ENCODE data around the gene MMP15. TPM values are rescaled to one million over a fixed set of nuclear protein-coding genes. Genes with fewer than 3 reads are reported as not detected.
A peak's percentile ranks its signal among the peaks of the same experiment; 100 is the strongest.

MMP15 gene
- total RNA-seq, 1 donor from 2014 or later = 14.9 TPM

GRCh38 chr16:57994778-57995177 is 30.8 kb upstream of the MMP15 start:
- Histone ChIP-seq H3K4me3 (no peak overlapping the region), H3K9me3 (no peaks in the 10 kb centered on the region), H3K27me3 (no peaks in the 10 kb centered on the region), H3K36me3 (peaks cover 36 to 44% of the 10 kb centered on the region in 2 donors), H3K4me1 (peaks cover 6 to 11% of the 10 kb centered on the region in 2 donors), H3K27ac (no peak overlapping the region)
- intact Hi-C loops (cut with DNase I) = no loop called here
- DNase-seq (ENCODE audit: low spot score in 2 of 2) = peak in 1 of 2 donors; percentile 71
- TF ChIP-seq CTCF (IDR thresholded peaks at IDR 0.05) = peak in 1 of 3 experiments; percentile 20

GRCh38 chr16:57995721-57996405 is 29.7 kb upstream of the MMP15 start:
- TF ChIP-seq CTCF (IDR thresholded peaks at IDR 0.05) = no peak
- no peaks in the 10 kb centered on the region for H3K9me3 ChIP-seq
- no peaks in the 10 kb centered on the region for H3K27me3 ChIP-seq
- DNase-seq (ENCODE audit: low spot score in 2 of 2) = no peak
- peaks cover 8 to 17% of the 10 kb centered on the region in 2 donors for H3K4me1 ChIP-seq
- no peak overlapping the region for H3K4me3 ChIP-seq
- peaks cover 36 to 44% of the 10 kb centered on the region in 2 donors for H3K36me3 ChIP-seq
- intact Hi-C loops (cut with DNase I) = no loop called here
- H3K27ac ChIP-seq = no peak overlapping the region

- Histone ChIP-seq H3K36me3 (peaks cover 36 to 44% of the 10 kb centered on the region in 2 donors), H3K4me3 (no peak overlapping the region), H3K27ac (no peak overlapping the region), H3K27me3 (no peaks in the 10 kb centered on the region), H3K9me3 (no peaks in the 10 kb centered on the region), H3K4me1 (peaks cover 8 to 19% of the 10 kb centered on the region in 2 donors)
- TF ChIP-seq CTCF (IDR thresholded peaks at IDR 0.05) = no peak
- intact Hi-C loops (cut with DNase I) = no loop called here
- no peak for DNase-seq (ENCODE audit: low spot score in 2 of 2)
Observed at GRCh38 chr16:57996406-57997175, 29.0 kb upstream of the MMP15 start.

GRCh38 chr16:57997176-57997527 is 28.4 kb upstream of the MMP15 start:
- DNase-seq (ENCODE audit: low spot score in 2 of 2) = no peak
- H3K4me1 ChIP-seq = peaks cover 10 to 19% of the 10 kb centered on the region in 2 donors
- no peak overlapping the region for H3K27ac ChIP-seq
- H3K36me3 ChIP-seq = peaks cover 36 to 44% of the 10 kb centered on the region in 2 donors
- no peaks in the 10 kb centered on the region for H3K27me3 ChIP-seq
- intact Hi-C loops (cut with DNase I) = no loop called here
- TF ChIP-seq CTCF (IDR thresholded peaks at IDR 0.05) = no peak
- no peak overlapping the region for H3K4me3 ChIP-seq
- no peaks in the 10 kb centered on the region for H3K9me3 ChIP-seq

- H3K36me3 ChIP-seq = peaks cover 36 to 44% of the 10 kb centered on the region in 2 donors
- no peaks in the 10 kb centered on the region for H3K27me3 ChIP-seq
- no peak overlapping the region for H3K27ac ChIP-seq
- intact Hi-C loops (cut with DNase I) = no loop called here
- H3K9me3 ChIP-seq = no peaks in the 10 kb centered on the region
- DNase-seq (ENCODE audit: low spot score in 2 of 2) = no peak
- peaks cover 10 to 19% of the 10 kb centered on the region in 2 donors for H3K4me1 ChIP-seq
- H3K4me3 ChIP-seq = no peak overlapping the region
- TF ChIP-seq CTCF (IDR thresholded peaks at IDR 0.05) = no peak
Observed at GRCh38 chr16:57997528-57998265, 27.9 kb upstream of the MMP15 start.

All from ascending aorta (tissue), 2 donors.